ENCODE data around the gene IMPG1.

IMPG1 gene

DNA sequence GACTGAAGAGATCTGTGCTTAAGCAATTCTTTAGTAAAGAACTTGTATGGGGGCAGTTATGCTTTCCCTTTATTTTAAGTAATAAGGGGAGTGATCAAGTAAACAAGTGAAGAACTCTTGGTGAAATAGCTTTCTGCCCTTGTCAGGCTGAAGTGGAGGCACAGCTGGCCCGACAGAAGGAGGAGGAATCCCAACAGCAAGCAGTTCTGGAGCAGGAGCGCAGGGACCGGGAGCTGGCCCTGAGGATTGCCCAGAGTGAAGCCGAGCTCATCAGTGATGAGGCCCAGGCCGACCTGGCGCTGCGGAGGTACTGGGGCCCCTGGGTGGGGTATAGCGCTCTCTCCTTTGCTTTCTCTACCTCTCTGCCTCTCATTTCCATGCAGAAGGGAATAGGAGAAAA is 180.1 kb downstream of the IMPG1 start:
- no peak for DNase-seq (ENCODE audit: low read depth)

DNA sequence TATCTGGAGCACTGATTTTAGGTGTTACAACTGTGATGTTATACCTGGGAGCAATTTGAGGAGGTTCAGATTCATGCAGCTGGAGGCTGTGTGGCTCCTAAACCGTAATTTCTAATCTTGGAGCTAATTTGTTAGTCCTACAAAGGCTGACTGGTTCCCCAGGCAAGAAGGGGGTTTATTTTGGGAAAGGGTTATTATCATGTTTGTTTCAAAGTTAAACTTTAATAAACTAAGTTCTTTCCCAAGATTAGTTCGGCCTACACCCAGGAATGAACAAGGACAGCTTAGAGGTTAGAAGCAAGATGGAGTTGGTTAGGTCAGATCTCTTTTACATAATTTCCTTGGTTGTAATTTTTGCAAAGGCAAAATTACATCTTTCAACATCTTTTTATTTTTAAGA is 187.6 kb downstream of the IMPG1 start:
- no peak for DNase-seq (ENCODE audit: low read depth)

DNA sequence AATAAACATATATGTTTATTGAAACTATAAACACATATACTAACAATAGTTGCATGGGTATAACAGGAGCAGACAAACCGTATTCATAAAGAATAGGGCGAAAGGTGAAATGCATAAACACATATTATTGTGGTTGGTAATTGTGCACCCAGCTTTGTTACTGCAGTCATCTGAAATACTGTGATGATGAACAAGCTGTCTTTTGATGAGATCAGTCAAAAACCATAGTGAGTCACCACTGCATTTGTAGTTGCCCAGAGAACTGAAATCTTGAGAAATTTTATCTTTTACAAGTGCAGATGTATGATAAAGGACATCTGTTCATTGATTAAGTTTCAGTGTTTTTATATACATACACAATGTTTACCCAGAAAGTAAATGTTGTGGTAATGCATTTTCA is 189.7 kb downstream of the IMPG1 start:
- peak; percentile 81 for DNase-seq (ENCODE audit: low read depth)

GRCh38 chr6:75880305-75880704 is 192.2 kb downstream of the IMPG1 start:
- DNase-seq (ENCODE audit: low read depth) = no peak

DNA sequence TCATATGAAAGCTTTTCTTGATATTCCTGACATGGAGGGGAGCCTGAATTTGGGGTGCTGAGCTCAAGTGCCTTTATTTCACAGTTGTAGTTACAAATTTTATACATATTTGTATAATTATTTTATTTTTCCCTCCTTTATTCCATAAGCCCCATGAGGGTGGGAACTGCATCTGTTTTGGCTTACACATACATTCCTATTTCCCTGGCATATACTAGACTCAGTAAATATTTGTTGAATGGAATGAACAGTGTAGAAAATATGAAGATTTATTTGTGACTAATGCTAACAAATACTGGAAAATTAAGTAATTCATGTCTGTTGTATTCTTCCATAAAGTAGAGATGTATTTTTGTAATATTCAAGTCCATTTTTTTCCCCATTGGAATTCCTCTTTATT is 196.3 kb downstream of the IMPG1 start:
- DNase-seq (ENCODE audit: low read depth) = no peak

- DNase-seq (ENCODE audit: low read depth) = peak; percentile 11
These were observed 198.2 kb downstream of the IMPG1 start for GRCh38 chr6:75874224-75874623.
